Amniotic epithelial cell (primary cell): ENCODE data around the gene ST6GALNAC3.

Experiments
- DNase-seq: peaks from one replicate; pipeline ENCODE4 v3.0.0-alpha.2; 2010; ENCODE audit warnings: low read depth

ST6GALNAC3 gene

DNA sequence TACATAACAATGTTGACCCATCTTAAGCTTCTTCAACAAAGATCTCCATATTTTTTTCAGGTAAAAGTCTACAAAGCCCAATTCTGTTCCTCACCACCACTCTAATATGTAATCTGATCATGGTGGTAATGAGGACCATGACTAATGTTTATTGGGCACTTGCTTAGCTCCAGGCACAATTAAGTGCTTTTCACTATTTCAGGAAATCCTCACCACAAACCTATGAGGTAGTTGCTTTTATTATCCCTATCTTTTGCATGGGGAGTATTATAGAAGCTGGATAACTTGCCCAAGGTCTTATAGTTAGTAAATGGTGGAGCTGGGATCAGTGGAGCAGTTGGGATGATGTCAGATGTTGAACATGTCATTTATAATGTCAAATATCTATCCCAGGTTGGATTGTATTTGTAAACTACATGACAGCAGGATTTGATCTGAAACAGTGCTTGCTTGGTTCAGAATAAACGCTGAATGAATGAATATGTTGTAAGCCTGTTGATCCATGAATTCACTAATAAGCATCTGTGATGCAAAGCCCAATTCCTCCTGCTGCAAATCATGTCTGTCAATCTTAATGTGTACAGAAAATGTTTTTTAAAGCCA is 509.4 kb downstream of the ST6GALNAC3 start:
- DNase-seq = no peak

- no peak for DNase-seq
Observed at GRCh38 chr1:76585980-76586674, 511.6 kb downstream of the ST6GALNAC3 start.

GRCh38 chr1:76587212-76587611 is 512.7 kb downstream of the ST6GALNAC3 start:
- no peak for DNase-seq

- no peak for DNase-seq
Observed at GRCh38 chr1:76591461-76591860, 516.9 kb downstream of the ST6GALNAC3 start.

GRCh38 chr1:76591963-76592362 is 517.4 kb downstream of the ST6GALNAC3 start:
- DNase-seq = no peak

DNA sequence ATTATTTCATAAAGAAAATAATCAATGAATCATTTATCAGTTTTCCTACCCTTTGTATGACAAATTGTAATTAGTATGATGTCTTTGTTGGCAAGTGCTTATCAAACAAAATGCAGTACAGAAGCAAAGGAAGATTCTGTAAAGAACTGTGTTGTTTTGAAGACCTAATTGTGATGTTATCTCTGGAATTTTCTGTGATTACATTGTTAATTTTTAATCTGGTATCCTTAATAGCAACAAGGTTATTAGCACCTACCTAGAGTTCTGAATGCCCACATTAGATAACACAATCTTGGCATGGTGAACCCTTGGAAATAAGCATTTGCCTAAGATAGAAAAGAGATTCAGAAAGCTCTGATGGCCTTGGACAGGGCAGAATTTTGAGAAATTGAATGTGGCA is 518.6 kb downstream of the ST6GALNAC3 start:
- DNase-seq = no peak

- DNase-seq = peak; percentile 2
Observed at GRCh38 chr1:76593618-76594017, 519.1 kb downstream of the ST6GALNAC3 start.

GRCh38 chr1:76595024-76595423 is 520.5 kb downstream of the ST6GALNAC3 start:
- DNase-seq = peak; percentile 1

- DNase-seq = no peak
Observed at GRCh38 chr1:76601465-76601864, 526.9 kb downstream of the ST6GALNAC3 start.

DNA sequence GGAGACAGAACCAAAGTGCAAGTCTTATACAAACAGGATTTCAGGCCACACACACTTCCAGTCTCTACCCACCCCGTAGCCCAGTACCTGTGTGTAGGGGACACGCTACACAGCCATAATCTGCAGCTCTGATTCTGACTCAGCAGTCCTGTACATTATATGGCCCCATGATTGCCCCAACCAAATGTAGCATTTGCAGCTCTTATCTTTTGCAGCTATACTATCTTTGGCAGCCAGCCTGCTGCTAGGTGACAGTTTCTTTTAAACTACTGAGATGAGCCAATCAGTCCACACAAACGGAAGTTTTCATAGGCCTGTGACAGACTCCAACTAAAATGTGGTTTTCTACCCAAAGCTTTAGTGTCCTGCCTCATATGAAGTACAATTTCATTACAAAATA is 533.2 kb downstream of the ST6GALNAC3 start:
- no peak for DNase-seq

DNA sequence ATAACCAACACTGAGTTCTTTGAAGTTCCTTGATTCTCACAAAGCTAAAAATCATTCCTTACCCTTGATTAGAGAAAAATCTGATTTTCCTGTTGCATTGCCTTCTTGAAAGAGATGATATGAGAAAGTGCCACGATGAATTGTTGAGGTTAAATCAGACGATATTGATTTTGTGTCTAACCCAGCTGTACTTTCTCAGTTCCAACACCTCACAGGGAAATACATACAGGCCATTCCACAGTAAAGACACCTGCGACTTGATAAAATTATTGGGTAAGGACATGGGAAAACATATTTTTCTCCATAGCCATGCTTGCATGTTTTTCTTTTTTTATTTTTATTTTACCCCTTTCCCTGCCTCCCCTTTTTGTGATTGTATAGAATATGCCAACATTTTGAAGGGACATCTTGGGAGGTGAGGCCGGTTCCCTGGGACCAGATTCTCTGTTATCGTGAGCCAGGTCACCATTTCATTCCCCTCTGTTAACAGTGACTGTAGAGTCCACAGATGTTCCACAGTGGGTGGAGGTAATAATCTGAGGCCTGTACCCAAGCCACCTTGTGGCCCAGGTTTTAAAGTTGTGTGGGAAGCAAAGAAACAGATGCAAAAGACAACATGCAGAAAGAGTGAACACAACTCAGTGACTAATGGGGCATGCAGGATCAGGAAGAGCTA is 537.4 kb downstream of the ST6GALNAC3 start:
- no peak for DNase-seq

DNA sequence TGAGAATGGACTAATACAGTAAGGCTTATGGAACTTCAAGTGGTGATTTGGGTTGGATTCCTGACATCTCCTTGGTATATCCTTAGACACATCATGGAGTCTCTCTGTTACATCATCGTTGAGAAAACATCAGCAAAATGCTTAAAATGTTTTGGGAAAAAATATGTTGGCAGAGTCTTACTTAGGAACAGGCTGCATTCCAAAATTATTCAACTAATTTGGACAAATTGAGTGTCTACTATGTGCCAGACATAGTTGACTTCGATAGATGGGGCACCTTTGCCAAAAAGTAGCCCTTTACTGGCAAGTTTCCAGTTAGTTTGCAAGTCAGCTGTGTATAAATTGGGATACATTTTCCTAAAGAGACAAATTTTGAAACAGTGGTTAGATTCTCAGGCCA is 539.3 kb downstream of the ST6GALNAC3 start:
- no peak for DNase-seq

- DNase-seq = no peak
Observed at GRCh38 chr1:76615253-76616035, 540.9 kb downstream of the ST6GALNAC3 start.

- DNase-seq = no peak
Observed at GRCh38 chr1:76620371-76620770, 545.8 kb downstream of the ST6GALNAC3 start.

GRCh38 chr1:76622774-76623528 is 548.4 kb downstream of the ST6GALNAC3 start:
- no peak for DNase-seq

GRCh38 chr1:76625886-76626678 is 551.5 kb downstream of the ST6GALNAC3 start:
- DNase-seq = no peak

GRCh38 chr1:76627498-76627897 is 553.0 kb downstream of the ST6GALNAC3 start:
- no peak for DNase-seq

GRCh38 chr1:76627901-76628300 is 553.4 kb downstream of the ST6GALNAC3 start:
- DNase-seq = no peak

- no peak for DNase-seq
Observed at GRCh38 chr1:76632136-76632535, 557.6 kb downstream of the ST6GALNAC3 start.

DNA sequence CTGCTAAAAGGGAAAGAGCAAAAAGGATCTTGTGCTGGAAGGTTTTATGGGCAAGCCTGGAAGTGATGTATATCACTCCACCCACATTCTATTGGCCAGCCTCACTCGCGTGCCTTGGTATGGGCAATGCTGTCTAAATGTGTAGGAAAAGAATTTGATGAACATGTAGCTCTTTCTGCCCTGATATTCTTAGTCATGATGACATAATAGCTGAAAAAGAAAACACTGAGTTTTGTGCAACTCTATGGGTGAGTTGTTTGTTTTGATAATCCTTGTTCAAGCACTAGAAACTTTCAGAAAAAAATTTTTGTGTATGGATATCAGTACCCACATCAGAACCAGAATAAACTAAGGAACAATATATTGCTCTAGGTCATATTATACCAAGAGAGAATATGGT is 561.2 kb downstream of the ST6GALNAC3 start:
- no peak for DNase-seq

DNA sequence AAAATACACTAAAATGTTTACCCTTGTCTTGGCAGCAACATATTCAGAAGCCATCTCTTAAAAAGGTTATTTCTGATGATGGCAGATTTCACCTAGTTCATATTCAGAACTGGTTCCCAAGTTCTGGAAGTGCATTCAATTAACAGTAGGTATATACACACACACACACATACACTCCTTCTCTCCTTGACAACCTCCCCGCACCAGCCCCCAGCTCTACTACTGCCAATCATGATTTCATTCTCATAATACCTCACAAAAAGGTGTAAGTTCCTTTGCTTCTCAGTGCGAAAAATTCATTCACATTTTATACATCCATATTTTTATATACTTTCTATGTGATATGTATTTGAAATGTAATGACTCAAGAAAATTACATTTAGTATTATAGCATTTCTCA is 564.6 kb downstream of the ST6GALNAC3 start:
- no peak for DNase-seq
